ENCODE results near the gene NKPD1. TPM values are rescaled to one million over a fixed set of nuclear protein-coding genes. Genes with fewer than 3 reads are reported as not detected.

The NKPD1 gene
- polyA plus RNA-seq, 4 donors = 0.06 to 0.21 (median 0.13) TPM

GRCh38 chr19:45141203-45141900, 19.4 kb downstream of the NKPD1 start:
- DNase-seq (ENCODE audit: low read depth in 4 of 4, low spot score in 3 of 4) = no peak

GRCh38 chr19:45140533-45140932, 20.2 kb downstream of the NKPD1 start:
- DNase-seq (ENCODE audit: low read depth in 4 of 4, low spot score in 3 of 4) = no peak

GRCh38 chr19:45140144-45140503, 20.7 kb downstream of the NKPD1 start:
- no peak for DNase-seq (ENCODE audit: low read depth in 4 of 4, low spot score in 3 of 4)

GRCh38 chr19:45139286-45140143, 21.3 kb downstream of the NKPD1 start:
- no peak for DNase-seq (ENCODE audit: low read depth in 4 of 4, low spot score in 3 of 4)

- no peak for DNase-seq (ENCODE audit: low read depth in 4 of 4, low spot score in 3 of 4)
Observed at GRCh38 chr19:45138303-45138751, 22.5 kb downstream of the NKPD1 start.

- DNase-seq (ENCODE audit: low read depth in 4 of 4, low spot score in 3 of 4) = no peak
Observed at GRCh38 chr19:45137179-45137761, 23.5 kb downstream of the NKPD1 start.

- no peak for DNase-seq (ENCODE audit: low read depth in 4 of 4, low spot score in 3 of 4)
Observed at GRCh38 chr19:45136507-45137178, 24.1 kb downstream of the NKPD1 start.

GRCh38 chr19:45135176-45135885, 25.5 kb downstream of the NKPD1 start:
- no peak for DNase-seq (ENCODE audit: low read depth in 4 of 4, low spot score in 3 of 4)

GRCh38 chr19:45133661-45134060, 27.1 kb downstream of the NKPD1 start:
- DNase-seq (ENCODE audit: low read depth in 4 of 4, low spot score in 3 of 4) = no peak

- DNase-seq (ENCODE audit: low read depth in 4 of 4, low spot score in 3 of 4) = no peak
Observed at GRCh38 chr19:45130888-45131615, 29.7 kb downstream of the NKPD1 start.

- DNase-seq (ENCODE audit: low read depth in 4 of 4, low spot score in 3 of 4) = no peak
Observed at GRCh38 chr19:45130236-45130635, 30.5 kb downstream of the NKPD1 start.

- no peak for DNase-seq (ENCODE audit: low read depth in 4 of 4, low spot score in 3 of 4)
Observed at GRCh38 chr19:45128806-45129205, 32.0 kb downstream of the NKPD1 start.

- no peak for DNase-seq (ENCODE audit: low read depth in 4 of 4, low spot score in 3 of 4)
Observed at GRCh38 chr19:45128146-45128545, 32.6 kb downstream of the NKPD1 start.

GRCh38 chr19:45126654-45127053, 34.1 kb downstream of the NKPD1 start:
- DNase-seq (ENCODE audit: low read depth in 4 of 4, low spot score in 3 of 4) = no peak

GRCh38 chr19:45125975-45126493, 34.7 kb downstream of the NKPD1 start:
- DNase-seq (ENCODE audit: low read depth in 4 of 4, low spot score in 3 of 4) = peak in 1 of 4 donors; percentile 27

GRCh38 chr19:45125360-45125759, 35.4 kb downstream of the NKPD1 start:
- no peak for DNase-seq (ENCODE audit: low read depth in 4 of 4, low spot score in 3 of 4)

- DNase-seq (ENCODE audit: low read depth in 4 of 4, low spot score in 3 of 4) = no peak
Observed at GRCh38 chr19:45124021-45124420, 36.8 kb downstream of the NKPD1 start.

- peak in 1 of 4 donors; percentile 24 for DNase-seq (ENCODE audit: low read depth in 4 of 4, low spot score in 3 of 4)
Observed at GRCh38 chr19:45123440-45123850, 37.3 kb downstream of the NKPD1 start.

- no peak for DNase-seq (ENCODE audit: low read depth in 4 of 4, low spot score in 3 of 4)
Observed at GRCh38 chr19:45122832-45123231, 38.0 kb downstream of the NKPD1 start.
